ENCODE data around the gene RAB37. TPM values are rescaled to one million over a fixed set of nuclear protein-coding genes. Genes with fewer than 3 reads are reported as not detected.
A peak's percentile ranks its signal among the peaks of the same experiment; 100 is the strongest.

RAB37 gene
- total and polyA plus RNA-seq, 9 of the 15 experiments (the other 6 are each of a cell fraction or from before 2014, with no cell fraction given), result 0.03 to 0.27 (median 0.11) TPM; not detected in 4

DNA sequence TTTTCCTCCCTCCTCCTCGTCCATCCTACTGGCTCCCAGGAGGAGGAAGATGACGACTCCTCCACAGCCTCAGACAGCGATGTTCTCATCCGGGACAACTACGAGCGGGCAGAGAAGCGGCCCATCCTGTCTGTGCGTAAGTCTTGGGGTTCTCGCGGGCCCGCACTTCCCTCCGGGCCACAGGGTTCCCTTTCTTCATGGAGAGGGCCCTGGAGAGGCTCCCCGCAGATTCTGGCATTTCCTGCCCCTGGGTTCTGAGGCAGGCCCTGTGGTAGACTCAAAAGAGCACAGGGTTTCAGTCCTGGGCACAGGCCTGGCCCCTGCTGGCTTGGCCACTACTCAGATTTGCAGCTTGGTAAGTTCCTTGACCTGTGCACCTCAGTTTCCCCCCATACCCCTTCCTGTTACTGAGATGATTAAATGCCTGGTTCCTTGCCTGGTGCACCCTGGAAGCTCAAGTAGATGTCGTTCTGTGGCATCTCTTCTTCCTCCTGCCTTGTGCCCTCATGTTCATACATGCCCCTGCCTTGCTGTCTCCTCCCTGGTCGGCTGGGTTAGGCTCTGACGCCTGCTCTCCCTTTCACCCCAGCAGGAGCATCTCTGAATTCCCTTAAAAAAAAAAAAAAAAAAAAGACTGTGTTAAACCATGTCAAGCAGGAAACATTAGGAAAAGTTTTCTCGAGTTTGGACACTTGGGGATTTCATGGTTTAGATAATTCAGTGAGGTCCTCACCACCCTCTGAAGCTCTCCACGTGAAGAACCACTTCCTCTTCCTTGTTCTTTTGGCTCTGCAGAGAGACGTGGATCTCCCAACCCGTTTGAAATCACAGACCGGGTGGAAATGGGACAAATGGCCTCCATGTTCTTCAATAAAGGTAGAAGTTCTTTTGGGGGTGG, 53.4 kb downstream of the RAB37 start:
- intact Hi-C loops (cut with micrococcal nuclease), result loop anchor here (1.0 kb wide), 2 partner anchors 75 to 170 kb away; no protein-coding TSS in a partner anchor
- H3K9me1 ChIP-seq (ENCODE audit: control insufficient read depth, insufficient read depth, low read length), result no peaks in the 10 kb centered on the region
- no TSS peak for BruUV-seq (replicated peaks)
- peaks cover 0 to 4% of the 10 kb centered on the region in 2 experiments; a peak in 1 of 5 replicates for H3K4me1 ChIP-seq (replicated peaks in 1 of 2; ENCODE audit: control insufficient read depth in 2 of 2, insufficient read depth in 2 of 2, low read length in 2 of 2)
- ATAC-seq (no peak), FAIRE-seq (no peak), DNase-seq (ENCODE audit: extremely low read depth in 1 of 4, low spot score in 3 of 4) (no peak)
- no peaks in the 10 kb centered on the region for H3K79me2 ChIP-seq (ENCODE audit: control insufficient read depth, insufficient read depth, low read length)
- TF ChIP-seq SPI1 (IDR thresholded peaks at IDR 0.05; ENCODE audit: borderline replicate concordance, low read depth, low read length) (peak; percentile 23; the same call in 1 of the 2 replicates), KDM1A (IDR thresholded peaks at IDR 0.05) (no peak)
- peaks cover 23% of the 10 kb centered on the region; the same call in 2 of the 3 replicates for H3K36me3 ChIP-seq (ENCODE audit: control insufficient read depth, insufficient read depth, low read length)
- no peak overlapping the region for H3K4me3 ChIP-seq
- in situ Hi-C loops (cut with MboI), result loop anchor here (5.0 kb wide), 2 partner anchors 67 to 167 kb away; partner anchors contain the start of gene GRIN2C
- 58% methylated on average over 11 of the region's 21 CpGs for WGBS (ENCODE audit: insufficient coverage, low coverage, missing lambda C conversion rate)
- no peak overlapping the region; a peak in 1 of 4 replicates for H3K9ac ChIP-seq (ENCODE audit: insufficient read depth in 1 of 2, low read depth in 2 of 2, low read length in 2 of 2)
- no peak overlapping the region for H3K4me2 ChIP-seq (ENCODE audit: insufficient read depth, low read length)
- ChIA-PET CTCF (ENCODE audit: low intra/inter-chr PET ratio) (interaction anchor here (0.6 to 5.8 kb wide), 7 partner anchors 46 to 1507 kb away, joined by 3 to 70 read pairs (median 13); no protein-coding TSS in a partner anchor), POLR2A (interaction anchor here (1.3 kb wide), 1 partner anchor 18 kb away, joined by 3 read pairs; no protein-coding TSS in a partner anchor)
- no peaks in the 10 kb centered on the region for H3K9me3 ChIP-seq (replicated peaks; ENCODE audit: control insufficient read depth, insufficient read depth, low read depth, low read length)
- no peak overlapping the region for H3K27ac ChIP-seq (ENCODE audit: extremely low read depth, low read depth, low read length)
- H2AFZ ChIP-seq (ENCODE audit: low read depth, low read length), result no peak overlapping the region
- H4K20me1 ChIP-seq (replicated peaks; ENCODE audit: control insufficient read depth, insufficient read depth, low read length), result no peaks in the 10 kb centered on the region
- H3K27me3 ChIP-seq (ENCODE audit: control insufficient read depth in 2 of 2, insufficient read depth in 2 of 2, low read length in 2 of 2), result no peaks in the 10 kb centered on the region

Measured in K562 (cell line).